Naive thymus-derived CD4-positive, alpha-beta T cell (primary cell): ENCODE results near the gene SSBP3. TPM values are rescaled to one million over a fixed set of nuclear protein-coding genes. Genes with fewer than 3 reads are reported as not detected.
"Not testable (repeated sequence)": the region's sequence is repeated elsewhere in the genome, so short reads cannot be mapped to it uniquely, and the experiment has no call there.

ENCODE experiments used
- ATAC-seq: fragments of 150-1000 bp; cut with Tn5 transposase; 2 replicates; pipeline ENCODE4 v1.10.0; 2021; ENCODE audit warnings: mild to moderate bottlenecking, moderate library complexity
- CTCF ChIA-PET: fragments of 350-600 bp; sonication (Branson Sonifier 250); formaldehyde crosslinking; loops from one replicate; lab custom pipeline; 2021; ENCODE audit warnings: antibody characterized with exemption; lab: Charles Lee
- POLR2A ChIA-PET: fragments of 350-600 bp; sonication (Branson Sonifier 250); formaldehyde crosslinking; loops from one replicate; lab custom pipeline; 2021; ENCODE audit warnings: antibody characterized with exemption, inconsistent platforms; lab: Charles Lee
- DNase-seq, 9 donors: peaks; one replicate each; pipeline versions ENCODE4 v3.0.0 to v3.0.0-alpha.2; 2020 to 2022; ENCODE audit warnings: mixed read lengths in 1 of 9
- H3K27ac ChIP-seq: one replicate; pipeline ENCODE4 v1.7.0; 2013; ENCODE audit warnings: mild to moderate bottlenecking, low read depth, low read length, moderate library complexity
- H3K27me3 ChIP-seq, 2 donors: one replicate each; pipeline ENCODE4 v1.7.0; 2013; ENCODE audit warnings: low read length in 2 of 2, mild to moderate bottlenecking in 2 of 2, moderate library complexity in 2 of 2; ENCODE audit not compliant: control insufficient read depth in 2 of 2, insufficient read depth in 2 of 2
- H3K36me3 ChIP-seq, 3 experiments: 1 replicate in 2 of 3; 2 replicates in 1 of 3; pipeline ENCODE4 v1.7.0; 2013; ENCODE audit warnings: low read length in 3 of 3, mild to moderate bottlenecking in 3 of 3, moderate library complexity in 1 of 3; ENCODE audit not compliant: insufficient read depth in 3 of 3, control insufficient read depth in 2 of 3
- H3K4me1 ChIP-seq, 2 donors: one replicate each; pipeline ENCODE4 v1.7.0; 2013; ENCODE audit warnings: low read length in 2 of 2, mild to moderate bottlenecking in 2 of 2, moderate library complexity in 1 of 2; ENCODE audit not compliant: control insufficient read depth in 2 of 2, insufficient read depth in 2 of 2
- H3K4me3 ChIP-seq: 2 replicates; pipeline ENCODE4 v1.7.0; 2013; ENCODE audit warnings: mild to moderate bottlenecking, low read length
- H3K9me3 ChIP-seq, 3 experiments: 1 replicate in 2 of 3; 2 replicates in 1 of 3; pipeline ENCODE4 v1.7.0; 2013; ENCODE audit warnings: low read length in 3 of 3; ENCODE audit not compliant: control insufficient read depth in 2 of 3
- H3K27ac Mint-ChIP-seq, 9 donors: one replicate each; pipeline ENCODE4 v1.8.0; 2020 to 2022; ENCODE audit warnings: mixed read lengths in 9 of 9, mild to moderate bottlenecking in 8 of 9, moderate library complexity in 5 of 9, inconsistent platforms in 2 of 9
- H3K27me3 Mint-ChIP-seq, 5 donors: one replicate each; pipeline ENCODE4 v1.8.0; 2021 to 2022; ENCODE audit warnings: mixed read lengths in 5 of 5, mild to moderate bottlenecking in 1 of 5
- H3K36me3 Mint-ChIP-seq, 5 donors: one replicate each; pipeline ENCODE4 v1.8.0; 2020 to 2022; ENCODE audit warnings: mixed read lengths in 5 of 5, mild to moderate bottlenecking in 3 of 5, inconsistent platforms in 1 of 5
- H3K4me1 Mint-ChIP-seq, 7 donors: one replicate each; pipeline ENCODE4 v1.8.0; 2020 to 2022; ENCODE audit warnings: mixed read lengths in 7 of 7, mild to moderate bottlenecking in 3 of 7, inconsistent platforms in 1 of 7
- H3K4me3 Mint-ChIP-seq, 10 donors: one replicate each; pipeline ENCODE4 v1.8.0; 2020 to 2022; ENCODE audit warnings: mild to moderate bottlenecking in 10 of 10, mixed read lengths in 10 of 10, moderate library complexity in 6 of 10, inconsistent platforms in 2 of 10
- H3K9me3 Mint-ChIP-seq, 11 donors: one replicate each; pipeline ENCODE4 v1.8.0; 2020 to 2022; ENCODE audit warnings: mixed read lengths in 11 of 11, mild to moderate bottlenecking in 4 of 11, inconsistent platforms in 1 of 11, moderate library complexity in 1 of 11
- intact Hi-C, 2 donors: fragments of 100-400 bp; cut with micrococcal nuclease; formaldehyde crosslinking; loops; one replicate each; pipeline ENCODE4 v1.15.1; 2023
- polyA plus RNA-seq, 2 donors: library from polyadenylated mRNA; unstranded; fragments of 300-500 nt; fragmentation: Illumina TruSeq; gene quantifications; one replicate each; pipeline ENCODE4 v1.2.3, GENCODE V29; 2021
- total RNA-seq, 6 experiments: library from RNA in 5 of 6; stranded (reverse) in 5 of 6; gene quantifications; 1 replicate in 5 of 6; 2 replicates in 1 of 6; pipeline ENCODE4 v1.2.3 and lab custom pipeline; 2021 to 2026

The SSBP3 gene
- total RNA-seq (100 to 1,000 TPM in 2 of 5 experiments, 10 to 100 TPM in 3; 69.4 to 124 (median 98.1) TPM), polyA plus RNA-seq (10 to 100 TPM; 19.4 to 21.3 TPM), total RNA-seq (lab: John Stamatoyannopoulos, UW) (76.6 reads per million, percentile 80 among the genes with 10 or more reads in this experiment)

- H3K27ac ChIP-seq: peak within 1 kb of the TSS; percentile 93
- peaks cover 0 to 8% (median 0%) of the 10 kb centered on the region in 11 donors for H3K9me3 Mint-ChIP-seq
- POLR2A ChIA-PET: interaction anchor here (0.6 to 2.9 kb wide), 14 partner anchors 10 to 209 kb away, joined by 3 to 70 read pairs (median 4); no protein-coding TSS in a partner anchor
- DNase-seq: peak; percentile 89 to 96 (median 93)
- peaks cover 40 to 44% of the 10 kb centered on the region in 2 donors for H3K4me1 ChIP-seq
- CTCF ChIA-PET: interaction anchor here (0.6 to 2.3 kb wide), 10 partner anchors 48 to 281 kb away, joined by 3 to 15 read pairs (median 6); partner anchors contain the start of genes CYB5RL and MRPL37
- peak within 1 kb of the TSS; percentile 92 to 99 (median 96) for H3K4me3 Mint-ChIP-seq
- H3K36me3 ChIP-seq: peaks cover 0 to 21% (median 0%) of the 10 kb centered on the region in 3 experiments
- peak within 1 kb of the TSS; percentile 76 for H3K4me3 ChIP-seq
- ATAC-seq: peak; percentile 95
- H3K27me3 ChIP-seq: no peaks in the 10 kb centered on the region
- peaks cover 0 to 31% (median 10%) of the 10 kb centered on the region in 5 donors for H3K36me3 Mint-ChIP-seq
- H3K9me3 ChIP-seq: no peaks in the 10 kb centered on the region
- intact Hi-C loops: loop anchor here (1.0 to 5.0 kb wide), 25 partner anchors 46 to 811 kb away; partner anchors contain the start of genes CYB5RL (in 2 of the 2), LRRC42 (in 2 of the 2), MRPL37 (in 2 of the 2) and NDC1 (in 2 of the 2)
- H3K27ac Mint-ChIP-seq: peak within 1 kb of the TSS; percentile 84 to 97 (median 91)
- H3K27me3 Mint-ChIP-seq: no peaks in the 10 kb centered on the region
- H3K4me1 Mint-ChIP-seq: peaks cover 59 to 74% (median 69%) of the 10 kb centered on the region in 7 donors
Measured at GRCh38 chr1:54406339-54407153, at the start of gene SSBP3. Gene SSBP3, minus strand, starts transcription at chr1:54406394.

GRCh38 chr1:54453509-54453908 lies 47.3 kb upstream of the SSBP3 start:
- no peak for ATAC-seq

GRCh38 chr1:54453022-54453421 lies 46.8 kb upstream of the SSBP3 start:
- Histone ChIP-seq H3K4me1 (no peaks in the 10 kb centered on the region), H3K27ac (no peak overlapping the region), H3K27me3 (no peaks in the 10 kb centered on the region), H3K4me3 (no peak overlapping the region), H3K9me3 (no peaks in the 10 kb centered on the region), H3K36me3 (no peaks in the 10 kb centered on the region)
- peak overlapping the region in 2 of 9 donors; percentile 36 to 43 for H3K27ac Mint-ChIP-seq
- no peak overlapping the region for H3K4me3 Mint-ChIP-seq
- ATAC-seq (peak; percentile 27), DNase-seq (no peak)
- H3K4me1 Mint-ChIP-seq: peaks cover 0 to 8% (median 1%) of the 10 kb centered on the region in 7 donors
- peaks cover 0 to 4% (median under 1%) of the 10 kb centered on the region in 5 donors for H3K36me3 Mint-ChIP-seq
- H3K27me3 Mint-ChIP-seq: peaks cover 0 to 13% (median 0%) of the 10 kb centered on the region in 5 donors
- ChIA-PET CTCF (no interaction called here), POLR2A (no interaction called here)
- peaks cover 0 to 21% (median 2%) of the 10 kb centered on the region in 11 donors for H3K9me3 Mint-ChIP-seq
- intact Hi-C loops: no loop called here

More at GRCh38 chr1:54453509-54453908, 47.3 kb upstream of the SSBP3 start:
- Mint-ChIP-seq H3K27ac (peak overlapping the region in 2 of 9 donors; percentile 43), H3K36me3 (peaks cover 0 to 4% (median 0%) of the 10 kb centered on the region in 5 donors), H3K4me1 (peaks cover 0 to 10% (median 4%) of the 10 kb centered on the region in 7 donors), H3K4me3 (no peak overlapping the region), H3K9me3 (peaks cover 0 to 20% (median 2%) of the 10 kb centered on the region in 11 donors), H3K27me3 (peaks cover 0 to 12% (median 0%) of the 10 kb centered on the region in 5 donors)
- Histone ChIP-seq H3K27ac (no peak overlapping the region), H3K9me3 (no peaks in the 10 kb centered on the region), H3K27me3 (no peaks in the 10 kb centered on the region), H3K4me3 (no peak overlapping the region), H3K36me3 (no peaks in the 10 kb centered on the region), H3K4me1 (no peaks in the 10 kb centered on the region)
- intact Hi-C loops: no loop called here
- ChIA-PET POLR2A (no interaction called here), CTCF (no interaction called here)
- DNase-seq: no peak

GRCh38 chr1:54449431-54449830 lies 43.2 kb upstream of the SSBP3 start:
- H3K9me3 ChIP-seq, H3K4me1 Mint-ChIP-seq, ATAC-seq, CTCF ChIA-PET, intact Hi-C loops, H3K36me3 Mint-ChIP-seq, H3K36me3 ChIP-seq, DNase-seq, H3K27ac Mint-ChIP-seq, H3K27ac ChIP-seq, H3K4me3 ChIP-seq, H3K4me1 ChIP-seq, H3K4me3 Mint-ChIP-seq, H3K27me3 ChIP-seq: not testable (repeated sequence)
- POLR2A ChIA-PET: interaction anchor here (0.6 to 1.6 kb wide), 2 partner anchors 11 to 16 kb away, joined by 3 to 5 read pairs; no protein-coding TSS in a partner anchor
- H3K27me3 Mint-ChIP-seq: peaks cover 0 to 34% (median 0%) of the 10 kb centered on the region in 5 donors
- H3K9me3 Mint-ChIP-seq: peaks cover 0 to 26% (median 3%) of the 10 kb centered on the region in 11 donors

GRCh38 chr1:54448801-54449200 lies 42.6 kb upstream of the SSBP3 start:
- ATAC-seq, H3K9me3 ChIP-seq, intact Hi-C loops, H3K27ac Mint-ChIP-seq, DNase-seq, H3K4me3 ChIP-seq, CTCF ChIA-PET, H3K36me3 Mint-ChIP-seq, H3K4me3 Mint-ChIP-seq, H3K36me3 ChIP-seq, H3K27me3 ChIP-seq, H3K4me1 ChIP-seq, H3K4me1 Mint-ChIP-seq, H3K27ac ChIP-seq: not testable (repeated sequence)
- POLR2A ChIA-PET: interaction anchor here (0.6 to 1.6 kb wide), 2 partner anchors 11 to 16 kb away, joined by 3 to 5 read pairs; no protein-coding TSS in a partner anchor
- Mint-ChIP-seq H3K27me3 (peaks cover 0 to 34% (median 0%) of the 10 kb centered on the region in 5 donors), H3K9me3 (peaks cover 0 to 26% (median 3%) of the 10 kb centered on the region in 11 donors)

- POLR2A ChIA-PET, H3K27ac ChIP-seq, H3K36me3 Mint-ChIP-seq, ATAC-seq, H3K27me3 ChIP-seq, H3K4me1 Mint-ChIP-seq, intact Hi-C loops, H3K4me3 Mint-ChIP-seq, DNase-seq, CTCF ChIA-PET, H3K9me3 ChIP-seq, H3K36me3 ChIP-seq, H3K4me1 ChIP-seq, H3K4me3 ChIP-seq, H3K27ac Mint-ChIP-seq: not testable (repeated sequence)
- peaks cover 0 to 26% (median 3%) of the 10 kb centered on the region in 11 donors for H3K9me3 Mint-ChIP-seq
- peaks cover 0 to 28% (median 0%) of the 10 kb centered on the region in 5 donors for H3K27me3 Mint-ChIP-seq
Measured at GRCh38 chr1:54447081-54447480, 40.9 kb upstream of the SSBP3 start.
